T-helper 2 cell treated with Interferon-gamma antibody and Interleukin-4, amounts not matched to agents 100 ng/mL and 5 ng/mL, for 36 hours (primary cell): ENCODE results near the gene ART1. TPM values are rescaled to one million over a fixed set of nuclear protein-coding genes. Genes with fewer than 3 reads are reported as not detected.

Experiments
- intact Hi-C: fragments of 100-400 bp; cut with micrococcal nuclease; formaldehyde crosslinking; loops from one replicate; pipeline ENCODE4 v1.15.1; 2023
- total RNA-seq: library from RNA; stranded (reverse); gene quantifications from 2 replicates; pipeline ENCODE4 v1.2.3, GENCODE V29; 2022

Gene ART1
- total RNA-seq, 1 donor from 2014 or later: not detected

DNA sequence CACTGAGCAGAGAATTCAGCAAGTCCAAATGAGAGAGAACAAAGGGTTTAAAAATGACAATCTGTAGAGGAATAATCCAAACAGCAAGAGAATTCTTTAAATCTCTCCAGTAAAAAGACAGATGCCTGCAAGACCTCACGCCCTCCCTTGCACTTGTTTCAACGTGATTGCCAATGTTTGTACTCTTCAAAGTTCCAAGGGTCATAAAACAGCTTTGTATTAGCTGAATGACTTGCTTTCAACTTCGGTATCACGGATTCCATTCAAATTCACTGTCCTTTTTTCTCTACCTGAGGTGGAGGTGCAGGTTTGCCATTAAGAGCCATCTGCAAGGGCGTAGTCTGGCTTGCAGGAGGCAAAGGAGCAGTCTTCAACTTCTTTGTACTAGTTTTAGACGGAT, 67.3 kb downstream of the ART1 start:
- intact Hi-C loops: no loop called here

Other genes with a start within 250 kb of the ART1 start
- gene ART5, start 3.1 kb upstream of the ART1 start, total RNA-seq: not detected in 2 replicates
- 3.0 and 3.7 TPM in 2 replicates for gene CHRNA10, start 26.3 kb downstream of the ART1 start, total RNA-seq
- 110 and 128 TPM in 2 replicates for gene NUP98, start 152.4 kb downstream of the ART1 start, total RNA-seq
- 21.3 and 21.8 TPM in 2 replicates for gene PGAP2, start 163.4 kb downstream of the ART1 start, total RNA-seq
- gene RHOG, start 195.8 kb downstream of the ART1 start, total RNA-seq: 150 TPM in 2 replicates
- 90.9 and 93.1 TPM in 2 replicates for gene STIM1, start 210.5 kb downstream of the ART1 start, total RNA-seq